ENCODE measurements around the gene KIAA0586. TPM values are rescaled to one million over a fixed set of nuclear protein-coding genes. Genes with fewer than 3 reads are reported as not detected.
"Not testable (repeated sequence)": the region's sequence is repeated elsewhere in the genome, so short reads cannot be mapped to it uniquely, and the experiment has no call there.

The KIAA0586 gene
- total RNA-seq, 1 donor from 2014 or later = 20.1 TPM

- intact Hi-C loops (cut with DNase I) = no loop called here
- no peak for TF ChIP-seq CTCF (IDR thresholded peaks at IDR 0.05)
- no peaks in the 10 kb centered on the region for H3K4me1 ChIP-seq
- H3K9me3 ChIP-seq = no peaks in the 10 kb centered on the region
- no peak overlapping the region for H3K4me3 ChIP-seq
- no peaks in the 10 kb centered on the region for H3K27me3 ChIP-seq
- no peak overlapping the region for H3K27ac ChIP-seq
- DNase-seq (ENCODE audit: low spot score in 2 of 2) = no peak
- no peaks in the 10 kb centered on the region for H3K36me3 ChIP-seq
Measured at GRCh38 chr14:58584383-58584782, 156.9 kb downstream of the KIAA0586 start.

- Histone ChIP-seq H3K9me3 (no peaks in the 10 kb centered on the region), H3K4me3 (no peak overlapping the region), H3K27me3 (no peaks in the 10 kb centered on the region), H3K27ac (no peak overlapping the region), H3K4me1 (no peaks in the 10 kb centered on the region), H3K36me3 (no peaks in the 10 kb centered on the region)
- DNase-seq (ENCODE audit: low spot score in 2 of 2) = no peak
- intact Hi-C loops (cut with DNase I) = no loop called here
- TF ChIP-seq CTCF (IDR thresholded peaks at IDR 0.05) = no peak
Measured at GRCh38 chr14:58587271-58587670, 159.8 kb downstream of the KIAA0586 start.

- intact Hi-C loops (cut with DNase I); H3K27ac ChIP-seq; H3K27me3 ChIP-seq; H3K4me1 ChIP-seq; H3K36me3 ChIP-seq; H3K9me3 ChIP-seq; DNase-seq (ENCODE audit: low spot score in 2 of 2); H3K4me3 ChIP-seq: not testable (repeated sequence)
Measured at GRCh38 chr14:58588321-58588720, 160.8 kb downstream of the KIAA0586 start.

GRCh38 chr14:58593977-58594376 is 166.5 kb downstream of the KIAA0586 start:
- no peak for DNase-seq (ENCODE audit: low spot score in 2 of 2)
- TF ChIP-seq CTCF (IDR thresholded peaks at IDR 0.05) = no peak
- intact Hi-C loops (cut with DNase I) = no loop called here
- Histone ChIP-seq H3K27ac (no peak overlapping the region), H3K4me3 (no peak overlapping the region), H3K9me3 (no peaks in the 10 kb centered on the region), H3K27me3 (no peaks in the 10 kb centered on the region), H3K36me3 (no peaks in the 10 kb centered on the region), H3K4me1 (no peaks in the 10 kb centered on the region)

DNA sequence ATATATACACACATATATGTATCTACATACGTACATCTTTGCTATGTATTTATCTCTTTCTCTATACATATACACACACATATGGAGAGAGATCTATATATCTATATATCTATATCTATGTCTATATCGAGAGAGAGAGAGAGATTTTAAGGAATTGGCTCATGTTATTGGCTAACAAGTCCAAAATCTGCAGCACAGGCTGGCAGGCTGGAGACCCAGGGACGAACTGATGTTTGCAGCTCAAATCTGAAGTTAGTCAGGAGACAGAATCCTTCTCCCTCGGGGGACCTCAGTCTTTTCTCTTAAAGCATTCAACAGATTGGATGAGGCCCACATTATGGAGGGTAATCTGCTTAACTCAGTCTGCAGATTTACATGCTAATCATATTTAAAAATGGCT is 169.5 kb downstream of the KIAA0586 start:
- no peak for DNase-seq (ENCODE audit: low spot score in 2 of 2)
- no peak for TF ChIP-seq CTCF (IDR thresholded peaks at IDR 0.05)

GRCh38 chr14:58598028-58598803 is 170.7 kb downstream of the KIAA0586 start:
- Histone ChIP-seq H3K27ac (no peak overlapping the region), H3K4me3 (no peak overlapping the region), H3K9me3 (no peaks in the 10 kb centered on the region), H3K4me1 (no peaks in the 10 kb centered on the region), H3K36me3 (no peaks in the 10 kb centered on the region), H3K27me3 (no peaks in the 10 kb centered on the region)
- no peak for DNase-seq (ENCODE audit: low spot score in 2 of 2)
- no peak for TF ChIP-seq CTCF (IDR thresholded peaks at IDR 0.05)
- intact Hi-C loops (cut with DNase I) = no loop called here

More for the DNA sequence above, 169.5 kb downstream of the KIAA0586 start:
- Histone ChIP-seq H3K4me1 (no peaks in the 10 kb centered on the region), H3K9me3 (no peaks in the 10 kb centered on the region), H3K36me3 (no peaks in the 10 kb centered on the region), H3K27ac (no peak overlapping the region), H3K27me3 (no peaks in the 10 kb centered on the region), H3K4me3 (no peak overlapping the region)
- intact Hi-C loops (cut with DNase I) = no loop called here

Data from ascending aorta (tissue), 2 donors.